GM10266 (cell line): ENCODE results near the gene C10orf53.
"Not testable (repeated sequence)": the region's sequence is repeated elsewhere in the genome, so short reads cannot be mapped to it uniquely, and the experiment has no call there.

Experiments
- DNase-seq: peaks from one replicate; pipeline ENCODE4 v3.0.0; 2012; ENCODE audit errors: extremely low spot score
- TF ChIP-seq, protein P1 (sequence below): IDR thresholded peaks from 2 replicates; pipeline ENCODE4 v1.5.1; 2012; ENCODE audit warnings: mild to moderate bottlenecking, low read depth; ENCODE audit not compliant: control insufficient read depth, insufficient read depth; ENCODE audit errors: missing control alignments

The C10orf53 gene

DNA sequence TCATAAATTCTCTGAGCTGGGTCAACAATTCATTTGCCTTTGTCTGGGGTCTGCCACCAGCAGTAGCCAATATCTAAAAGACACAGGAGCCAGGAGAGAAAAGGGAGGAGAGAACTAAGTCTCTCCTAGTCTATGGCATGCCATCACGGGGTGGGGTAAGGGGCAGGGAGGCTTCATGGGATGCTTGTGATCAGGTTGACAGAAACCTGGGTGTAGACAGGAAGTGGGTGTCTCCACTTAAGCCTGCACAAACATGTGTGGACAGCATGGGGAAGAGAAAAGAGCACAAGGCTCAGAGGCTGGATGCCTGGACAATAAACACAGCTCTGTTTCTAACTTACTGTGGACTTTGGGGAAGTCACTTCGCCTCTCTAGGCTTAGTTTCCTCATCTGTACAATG lies 11.5 kb upstream of the C10orf53 start:
- DNase-seq: no peak
- TF ChIP-seq, protein P1, sequence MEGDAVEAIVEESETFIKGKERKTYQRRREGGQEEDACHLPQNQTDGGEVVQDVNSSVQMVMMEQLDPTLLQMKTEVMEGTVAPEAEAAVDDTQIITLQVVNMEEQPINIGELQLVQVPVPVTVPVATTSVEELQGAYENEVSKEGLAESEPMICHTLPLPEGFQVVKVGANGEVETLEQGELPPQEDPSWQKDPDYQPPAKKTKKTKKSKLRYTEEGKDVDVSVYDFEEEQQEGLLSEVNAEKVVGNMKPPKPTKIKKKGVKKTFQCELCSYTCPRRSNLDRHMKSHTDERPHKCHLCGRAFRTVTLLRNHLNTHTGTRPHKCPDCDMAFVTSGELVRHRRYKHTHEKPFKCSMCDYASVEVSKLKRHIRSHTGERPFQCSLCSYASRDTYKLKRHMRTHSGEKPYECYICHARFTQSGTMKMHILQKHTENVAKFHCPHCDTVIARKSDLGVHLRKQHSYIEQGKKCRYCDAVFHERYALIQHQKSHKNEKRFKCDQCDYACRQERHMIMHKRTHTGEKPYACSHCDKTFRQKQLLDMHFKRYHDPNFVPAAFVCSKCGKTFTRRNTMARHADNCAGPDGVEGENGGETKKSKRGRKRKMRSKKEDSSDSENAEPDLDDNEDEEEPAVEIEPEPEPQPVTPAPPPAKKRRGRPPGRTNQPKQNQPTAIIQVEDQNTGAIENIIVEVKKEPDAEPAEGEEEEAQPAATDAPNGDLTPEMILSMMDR: no peak

DNA sequence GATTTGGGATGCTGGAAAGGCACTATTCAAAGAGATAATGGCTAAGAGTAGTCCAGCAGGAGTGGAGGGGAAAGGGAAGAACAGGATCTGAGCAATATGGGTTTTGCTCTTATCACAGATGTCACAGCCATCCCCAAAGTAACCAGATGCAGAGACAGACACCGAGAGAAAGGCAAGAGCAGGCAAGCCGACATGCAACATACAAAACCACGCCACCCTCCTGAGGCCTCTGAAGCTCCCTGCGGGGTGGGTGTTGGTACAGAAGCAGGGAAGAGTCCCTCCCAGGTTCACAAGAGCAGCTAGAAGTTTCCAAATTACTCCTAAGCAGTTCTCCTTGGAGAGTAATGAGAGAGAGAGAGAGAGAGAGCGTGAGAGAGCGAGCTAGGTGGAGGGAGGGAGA lies 10.8 kb upstream of the C10orf53 start:
- no peak for DNase-seq
- TF ChIP-seq, protein P1: no peak

DNA sequence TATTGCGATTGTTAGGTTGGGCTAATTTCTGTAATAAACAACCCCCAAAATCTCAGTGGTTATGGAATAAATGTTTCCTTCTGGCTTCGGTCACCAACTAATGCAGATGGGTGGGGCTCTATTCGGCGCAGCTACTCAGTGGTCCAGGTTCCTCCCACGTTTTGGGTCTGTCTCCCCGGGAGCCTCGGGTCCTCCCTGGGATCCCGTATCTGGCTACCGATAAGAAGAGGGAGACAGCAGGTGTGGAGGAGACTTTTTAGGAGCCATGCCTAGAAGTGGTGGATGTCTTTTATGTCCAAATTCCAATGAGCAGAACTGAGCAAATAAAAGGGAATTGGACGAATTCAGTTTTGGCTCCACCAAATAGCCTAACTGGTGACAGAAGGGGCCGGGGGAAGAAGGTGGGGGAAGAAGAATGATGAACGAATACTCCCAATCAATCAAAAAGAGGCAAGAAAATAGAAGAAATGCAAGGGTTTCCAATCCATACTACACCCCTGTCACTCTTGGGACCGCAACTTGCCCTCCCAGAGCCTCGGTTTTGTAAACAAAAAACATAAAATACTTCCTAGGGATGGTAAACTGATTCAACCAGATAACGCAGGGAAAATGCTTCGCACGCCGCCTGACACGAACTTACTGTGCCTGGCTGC lies 498 bp upstream of the C10orf53 start:
- TF ChIP-seq, protein P1: no peak
- no peak for DNase-seq

DNA sequence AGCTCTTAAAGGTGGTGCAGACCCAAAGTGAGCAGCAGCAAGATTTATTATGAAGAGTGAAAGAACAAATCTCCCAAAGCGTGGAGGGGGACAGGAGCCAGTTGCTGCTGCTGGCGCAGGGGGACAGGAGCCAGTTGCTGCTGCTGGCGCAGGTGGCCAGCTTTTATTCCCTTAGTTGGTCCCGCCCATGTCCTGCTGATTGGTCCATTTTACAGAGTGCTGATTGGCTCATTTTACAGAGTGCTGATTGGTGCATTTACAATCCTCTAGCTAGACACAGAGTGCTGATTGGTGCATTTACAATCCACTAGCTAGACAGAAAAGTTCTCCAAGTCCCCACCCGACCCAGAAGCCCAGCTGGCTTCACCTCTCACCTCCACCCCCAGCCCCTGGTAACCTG lies 3.0 kb downstream of the C10orf53 start:
- not testable (repeated sequence) for DNase-seq

DNA sequence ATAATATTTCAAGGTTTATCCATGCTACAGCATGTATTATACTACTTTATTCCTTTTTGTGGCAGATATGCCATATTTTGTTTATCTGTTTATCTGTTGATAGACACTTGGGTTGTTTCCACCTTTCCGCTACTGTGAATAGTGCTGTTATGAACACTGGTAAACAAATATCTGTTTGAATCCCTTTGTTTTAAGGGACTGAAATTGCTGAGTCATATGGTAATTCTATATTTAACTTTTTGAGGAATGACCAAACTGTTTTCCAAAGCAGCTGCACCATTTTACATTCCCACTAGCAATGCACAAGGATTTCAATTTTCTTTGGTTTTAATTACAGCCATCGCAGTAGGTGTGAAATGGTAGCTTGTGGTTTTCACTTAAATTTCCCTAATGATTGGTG lies 3.4 kb downstream of the C10orf53 start:
- no peak for DNase-seq
- TF ChIP-seq, protein P1: no peak

DNA sequence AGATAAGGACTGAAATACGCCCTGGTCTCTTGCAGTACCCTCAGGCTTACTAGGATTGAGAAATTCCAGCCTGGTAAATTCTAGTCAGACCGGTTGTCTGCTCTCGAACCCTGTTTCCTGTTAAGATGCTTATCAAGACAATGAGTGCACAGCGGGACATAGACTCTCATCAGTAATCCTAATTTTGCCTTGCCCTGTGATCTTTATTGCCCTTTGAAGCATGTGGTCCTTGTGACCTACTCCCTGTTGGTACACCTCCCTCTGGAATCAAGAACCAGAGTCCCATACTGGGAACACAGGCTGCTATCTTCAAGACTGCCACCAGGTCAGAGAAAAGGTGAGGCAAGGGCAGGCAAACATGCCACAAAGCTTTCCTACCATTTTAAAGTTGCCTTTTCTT lies 7.2 kb downstream of the C10orf53 start:
- TF ChIP-seq, protein P1: no peak
- DNase-seq: no peak

DNA sequence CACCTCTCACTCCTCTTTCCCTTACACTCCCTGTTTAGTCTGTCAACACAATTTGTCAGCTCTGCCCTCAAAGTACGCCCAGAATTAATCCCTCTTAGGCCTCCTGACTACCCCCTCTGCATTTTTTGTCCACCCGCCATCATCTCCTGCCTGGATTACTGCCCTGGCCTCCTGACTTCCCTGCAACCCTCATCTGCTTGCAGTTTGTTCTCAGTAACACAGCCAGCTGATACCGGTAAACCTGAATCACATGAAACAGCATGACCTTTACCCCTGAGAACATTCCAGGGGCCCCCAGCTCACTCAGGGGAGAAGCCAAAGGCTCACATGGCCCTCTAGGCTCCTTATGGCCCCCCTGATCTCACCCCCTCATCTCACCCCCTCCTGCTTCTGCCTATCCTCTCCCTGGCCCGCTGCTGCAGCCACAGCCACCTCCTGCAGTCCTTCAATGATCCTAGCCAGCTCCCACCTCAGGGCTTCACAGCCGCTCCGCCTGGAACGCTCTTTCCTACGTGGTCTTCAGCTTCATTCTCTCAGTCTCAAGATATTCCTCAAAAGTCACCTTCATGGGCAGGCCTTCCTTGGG lies 8.9 kb downstream of the C10orf53 start:
- no peak for DNase-seq
- TF ChIP-seq, protein P1: no peak
